H9 (cell line): Measurements from ENCODE around the gene PIAS1. TPM values are rescaled to one million over a fixed set of nuclear protein-coding genes. Genes with fewer than 3 reads are reported as not detected.

ENCODE experiments used
- DNase-seq: peaks from one replicate; pipeline ENCODE4 v3.0.0-alpha.2; 2017
- H2AFZ ChIP-seq: one replicate; pipeline ENCODE4 v1.6.1; 2013; ENCODE audit warnings: mild to moderate bottlenecking, low read length, control low read depth, moderate library complexity
- H2AK5ac ChIP-seq: 2 replicates; pipeline ENCODE4 v1.6.1; 2013; ENCODE audit warnings: low read length, control low read depth, mixed read lengths; ENCODE audit not compliant: insufficient read length
- H2BK120ac ChIP-seq: one replicate; pipeline ENCODE4 v1.6.1; 2013; ENCODE audit warnings: low read depth, mild to moderate bottlenecking, low read length, control low read depth, inconsistent platforms; ENCODE audit not compliant: poor library complexity, severe bottlenecking
- H2BK12ac ChIP-seq: 2 replicates; pipeline ENCODE4 v1.6.1; 2013; ENCODE audit warnings: low read length, control low read depth, mixed read lengths, low read depth; ENCODE audit not compliant: insufficient read length
- H2BK15ac ChIP-seq: 2 replicates; pipeline ENCODE4 v1.6.1; 2013; ENCODE audit warnings: low read depth, low read length, control low read depth
- H2BK20ac ChIP-seq: one replicate; pipeline ENCODE4 v1.6.1; 2013; ENCODE audit warnings: low read depth, mild to moderate bottlenecking, low read length, control low read depth, inconsistent platforms; ENCODE audit not compliant: poor library complexity, severe bottlenecking
- H2BK5ac ChIP-seq: 2 replicates; pipeline ENCODE4 v1.6.1; 2013; ENCODE audit warnings: low read length, control low read depth, mixed read lengths; ENCODE audit not compliant: insufficient read length
- H3K14ac ChIP-seq: 2 replicates; pipeline ENCODE4 v1.6.1; 2013; ENCODE audit warnings: low read length, control low read depth; ENCODE audit not compliant: insufficient read depth
- H3K18ac ChIP-seq: 2 replicates; pipeline ENCODE4 v1.6.1; 2013; ENCODE audit warnings: low read depth, mild to moderate bottlenecking, mixed read lengths, low read length, control low read depth; ENCODE audit not compliant: insufficient read length
- H3K23ac ChIP-seq: 2 replicates; pipeline ENCODE4 v1.6.1; 2013; ENCODE audit warnings: low read length, control low read depth, mixed read lengths, low read depth; ENCODE audit not compliant: insufficient read length
- H3K23me2 ChIP-seq: 2 replicates; pipeline ENCODE4 v1.6.1; 2013; ENCODE audit warnings: low read depth, mild to moderate bottlenecking, mixed read lengths, low read length, control low read depth; ENCODE audit not compliant: insufficient read length, poor library complexity, severe bottlenecking
- H3K27ac ChIP-seq: 2 replicates; pipeline ENCODE4 v1.5.1; 2013; ENCODE audit warnings: low read length, control low read depth, mixed read lengths, low read depth; ENCODE audit not compliant: insufficient read length
- H3K27me3 ChIP-seq: 2 replicates; pipeline ENCODE4 v1.6.1; 2013; ENCODE audit warnings: low read length, control low read depth, inconsistent platforms; ENCODE audit not compliant: insufficient read depth
- H3K4ac ChIP-seq: 2 replicates; pipeline ENCODE4 v1.6.1; 2013; ENCODE audit warnings: low read depth, mild to moderate bottlenecking, control low read depth, inconsistent platforms, low read length, moderate library complexity
- H3K4me1 ChIP-seq: 2 replicates; pipeline ENCODE4 v1.6.1; 2013; ENCODE audit warnings: low read length, control low read depth, inconsistent platforms; ENCODE audit not compliant: insufficient read depth
- H3K4me2 ChIP-seq: 2 replicates; pipeline ENCODE4 v1.6.1; 2013; ENCODE audit warnings: low read length, control low read depth, mixed read lengths; ENCODE audit not compliant: insufficient read length, insufficient read depth
- H3K56ac ChIP-seq: 2 replicates; pipeline ENCODE4 v1.6.1; 2013; ENCODE audit warnings: low read depth, mild to moderate bottlenecking, mixed read lengths, low read length, control low read depth; ENCODE audit not compliant: insufficient read length
- H3K79me1 ChIP-seq: 2 replicates; pipeline ENCODE4 v1.6.1; 2013; ENCODE audit warnings: low read depth, mild to moderate bottlenecking, moderate library complexity, low read length, control low read depth, inconsistent platforms; ENCODE audit not compliant: insufficient read depth, poor library complexity, severe bottlenecking
- H3K79me2 ChIP-seq: 2 replicates; pipeline ENCODE4 v1.6.1; 2013; ENCODE audit warnings: low read length, control low read depth, inconsistent platforms; ENCODE audit not compliant: insufficient read depth
- H3K9ac ChIP-seq: 2 replicates; pipeline ENCODE4 v1.6.1; 2013; ENCODE audit warnings: low read length, control low read depth, mixed read lengths; ENCODE audit not compliant: insufficient read length; ENCODE audit errors: extremely low read depth
- H3K9me3 ChIP-seq: one replicate; pipeline ENCODE4 v1.6.1; 2013; ENCODE audit warnings: low read depth, low read length, inconsistent platforms; ENCODE audit not compliant: control insufficient read depth
- H3T11ph ChIP-seq: one replicate; pipeline ENCODE4 v1.6.1; 2013; ENCODE audit warnings: mild to moderate bottlenecking, low read length, control low read depth, inconsistent platforms
- H4K20me1 ChIP-seq: one replicate; pipeline ENCODE4 v1.6.1; 2013; ENCODE audit not compliant: control insufficient read depth, insufficient read length, insufficient read depth
- H4K5ac ChIP-seq: 2 replicates; pipeline ENCODE4 v1.6.1; 2013; ENCODE audit warnings: low read depth, mild to moderate bottlenecking, mixed read lengths, low read length, control low read depth; ENCODE audit not compliant: insufficient read length
- H4K8ac ChIP-seq: replicated peaks from 2 replicates; pipeline ENCODE4 v1.6.1; 2013; ENCODE audit warnings: low read length, control low read depth, mixed read lengths, low read depth; ENCODE audit not compliant: insufficient read length
- H4K91ac ChIP-seq: 2 replicates; pipeline ENCODE4 v1.6.1; 2013; ENCODE audit warnings: low read depth, mild to moderate bottlenecking, moderate library complexity, mixed read lengths, low read length, control low read depth; ENCODE audit not compliant: insufficient read length
- H3K27ac Mint-ChIP-seq, 3 experiments: 2 replicates in 2 of 3; 3 replicates in 1 of 3; pipeline ENCODE4 v1.8.0; 2020 to 2021; ENCODE audit warnings: mixed read lengths in 3 of 3, mild to moderate bottlenecking in 1 of 3, moderate library complexity in 1 of 3
- H3K27me3 Mint-ChIP-seq: 2 replicates; pipeline ENCODE4 v1.8.0; 2021; ENCODE audit warnings: low read depth, mild to moderate bottlenecking, moderate library complexity, mixed read lengths
- H3K36me3 Mint-ChIP-seq, 3 experiments: 2 replicates in 2 of 3; 3 replicates in 1 of 3; pipeline ENCODE4 v1.8.0; 2020 to 2021; ENCODE audit warnings: low read depth in 3 of 3, mixed read lengths in 3 of 3; ENCODE audit not compliant: insufficient read depth in 1 of 3
- H3K4me1 Mint-ChIP-seq, 2 experiments: 2 replicates each; pipeline ENCODE4 v1.8.0; 2020; ENCODE audit warnings: mixed read lengths in 2 of 2
- H3K4me3 Mint-ChIP-seq, 2 experiments: 2 replicates in 1 of 2; 3 replicates in 1 of 2; pipeline ENCODE4 v1.8.0; 2020 to 2021; ENCODE audit warnings: mild to moderate bottlenecking in 2 of 2, mixed read lengths in 2 of 2, moderate library complexity in 1 of 2
- H3K9me3 Mint-ChIP-seq, 2 experiments: 2 replicates in 1 of 2; 3 replicates in 1 of 2; pipeline ENCODE4 v1.8.0; 2020; ENCODE audit warnings: mild to moderate bottlenecking in 2 of 2, mixed read lengths in 2 of 2, moderate library complexity in 1 of 2
- WGBS: extraction: QIAGEN DNeasy Blood & Tissue Kit; methylation state at CpG from one replicate; pipeline ENCODE4 v1.1.7; 2013; ENCODE audit warnings: missing lambda C conversion rate, low lambda C conversion rate, mixed read lengths; ENCODE audit not compliant: insufficient read length; ENCODE audit errors: extremely low coverage; 5-methylcytosine and 5-hydroxymethylcytosine counted together
- total RNA-seq: library from RNA; stranded (reverse); gene quantifications from 2 replicates; pipeline ENCODE4 v1.2.1, GENCODE V29; 2021
- TF ChIP-seq, protein P1 (sequence below): fragments of 200-600 bp; sonication (generic); conservative IDR thresholded peaks from 3 replicates; pipeline ENCODE4 v1.8.0; 2021; ENCODE audit warnings: antibody characterized with exemption, mild to moderate bottlenecking

Gene PIAS1
- total RNA-seq, 1 experiment from 2014 or later = 31.1 TPM

DNA sequence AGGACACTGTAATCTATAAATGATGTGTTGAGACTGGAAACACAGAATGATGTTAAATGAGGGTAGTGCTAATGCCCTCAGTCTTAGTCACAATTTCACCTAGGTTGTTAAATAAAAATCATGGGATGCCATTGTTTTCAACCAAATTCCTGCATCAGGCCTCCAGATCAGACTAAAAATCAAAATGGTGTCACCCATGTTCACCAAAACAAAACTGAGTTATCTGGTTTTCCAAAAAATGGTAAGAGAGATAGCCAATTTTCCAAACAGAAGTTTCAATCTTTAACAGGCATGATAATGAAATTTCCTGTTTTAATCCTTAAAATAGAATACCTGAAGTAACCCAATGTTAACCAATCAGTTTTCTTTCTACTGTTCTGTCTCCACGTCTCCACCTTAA, 2.2 kb upstream of the PIAS1 start:
- no peak overlapping the region for H4K5ac ChIP-seq
- H2BK12ac ChIP-seq = no peak overlapping the region
- no peaks in the 10 kb centered on the region for H3K79me1 ChIP-seq
- H3K14ac ChIP-seq = no peak overlapping the region
- H3K27me3 ChIP-seq = no peaks in the 10 kb centered on the region
- H3K4me1 Mint-ChIP-seq = peaks cover 34 to 36% of the 10 kb centered on the region in 2 experiments
- no peak overlapping the region for H3K27ac ChIP-seq
- H3K23me2 ChIP-seq = peaks cover 11% of the 10 kb centered on the region
- H2AFZ ChIP-seq = no peak overlapping the region
- H3K36me3 Mint-ChIP-seq = no peaks in the 10 kb centered on the region
- TF ChIP-seq, protein P1, sequence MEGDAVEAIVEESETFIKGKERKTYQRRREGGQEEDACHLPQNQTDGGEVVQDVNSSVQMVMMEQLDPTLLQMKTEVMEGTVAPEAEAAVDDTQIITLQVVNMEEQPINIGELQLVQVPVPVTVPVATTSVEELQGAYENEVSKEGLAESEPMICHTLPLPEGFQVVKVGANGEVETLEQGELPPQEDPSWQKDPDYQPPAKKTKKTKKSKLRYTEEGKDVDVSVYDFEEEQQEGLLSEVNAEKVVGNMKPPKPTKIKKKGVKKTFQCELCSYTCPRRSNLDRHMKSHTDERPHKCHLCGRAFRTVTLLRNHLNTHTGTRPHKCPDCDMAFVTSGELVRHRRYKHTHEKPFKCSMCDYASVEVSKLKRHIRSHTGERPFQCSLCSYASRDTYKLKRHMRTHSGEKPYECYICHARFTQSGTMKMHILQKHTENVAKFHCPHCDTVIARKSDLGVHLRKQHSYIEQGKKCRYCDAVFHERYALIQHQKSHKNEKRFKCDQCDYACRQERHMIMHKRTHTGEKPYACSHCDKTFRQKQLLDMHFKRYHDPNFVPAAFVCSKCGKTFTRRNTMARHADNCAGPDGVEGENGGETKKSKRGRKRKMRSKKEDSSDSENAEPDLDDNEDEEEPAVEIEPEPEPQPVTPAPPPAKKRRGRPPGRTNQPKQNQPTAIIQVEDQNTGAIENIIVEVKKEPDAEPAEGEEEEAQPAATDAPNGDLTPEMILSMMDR = no peak
- no peaks in the 10 kb centered on the region for H4K20me1 ChIP-seq
- no peak overlapping the region for H3K4ac ChIP-seq
- H2BK5ac ChIP-seq = no peak overlapping the region
- no peaks in the 10 kb centered on the region for H3K9me3 Mint-ChIP-seq
- H3K79me2 ChIP-seq = peaks cover 6% of the 10 kb centered on the region; the same call in 1 of the 2 replicates
- no peak overlapping the region for H3K27ac Mint-ChIP-seq
- no peak overlapping the region for H2AK5ac ChIP-seq
- H3T11ph ChIP-seq = no peak overlapping the region
- H3K23ac ChIP-seq = no peak overlapping the region
- no peak overlapping the region for H3K4me2 ChIP-seq
- H4K91ac ChIP-seq = no peak overlapping the region
- H3K18ac ChIP-seq = no peak overlapping the region
- H3K9me3 ChIP-seq = no peaks in the 10 kb centered on the region
- peaks cover 7% of the 10 kb centered on the region for H3K27me3 Mint-ChIP-seq
- H4K8ac ChIP-seq = no peak overlapping the region
- H2BK120ac ChIP-seq = no peak overlapping the region
- H2BK20ac ChIP-seq = no peak overlapping the region
- WGBS = no CpG with 5 or more reads among the region's 1 CpG
- H3K9ac ChIP-seq = no peak overlapping the region
- no peak overlapping the region for H3K56ac ChIP-seq
- H3K4me3 Mint-ChIP-seq = no peak overlapping the region
- H3K4me1 ChIP-seq = 0 out of 2 replicates have a peak, but pooled peaks cover 2% of the 10 kb centered on the region
- DNase-seq = no peak
- H2BK15ac ChIP-seq = no peak overlapping the region
